Measurements from ENCODE around the gene PTPN21.

The PTPN21 gene

GRCh38 chr14:88502740-88503139, 52.1 kb downstream of the PTPN21 start:
- DNase-seq: no peak

GRCh38 chr14:88500611-88501010, 54.2 kb downstream of the PTPN21 start:
- DNase-seq: no peak

GRCh38 chr14:88499225-88499624, 55.6 kb downstream of the PTPN21 start:
- DNase-seq: no peak

- no peak for DNase-seq
Measured at GRCh38 chr14:88496414-88496813, 58.4 kb downstream of the PTPN21 start.

- DNase-seq: no peak
Measured at GRCh38 chr14:88493392-88494185, 61.2 kb downstream of the PTPN21 start.

GRCh38 chr14:88492272-88493089, 62.3 kb downstream of the PTPN21 start:
- peak in 1 of 2 experiments; percentile 28 for DNase-seq

- DNase-seq: no peak
Measured at GRCh38 chr14:88490168-88490567, 64.6 kb downstream of the PTPN21 start.

GRCh38 chr14:88488897-88489296, 65.9 kb downstream of the PTPN21 start:
- DNase-seq: no peak

- no peak for DNase-seq
Measured at GRCh38 chr14:88488081-88488480, 66.7 kb downstream of the PTPN21 start.

GRCh38 chr14:88482524-88482923, 72.3 kb downstream of the PTPN21 start:
- no peak for DNase-seq

GRCh38 chr14:88481794-88482193, 73.0 kb downstream of the PTPN21 start:
- no peak for DNase-seq

GRCh38 chr14:88481059-88481458, 73.7 kb downstream of the PTPN21 start:
- DNase-seq: no peak

GRCh38 chr14:88479574-88479987, 75.2 kb downstream of the PTPN21 start:
- DNase-seq: no peak

- no peak for DNase-seq
Measured at GRCh38 chr14:88478931-88479330, 75.9 kb downstream of the PTPN21 start.

- DNase-seq: no peak
Measured at GRCh38 chr14:88477513-88478250, 77.1 kb downstream of the PTPN21 start.

- DNase-seq: no peak
Measured at GRCh38 chr14:88476825-88477224, 78.0 kb downstream of the PTPN21 start.

- no peak for DNase-seq
Measured at GRCh38 chr14:88476214-88476774, 78.5 kb downstream of the PTPN21 start.

- no peak for DNase-seq
Measured at GRCh38 chr14:88473791-88474190, 81.0 kb downstream of the PTPN21 start.

- no peak for DNase-seq
Measured at GRCh38 chr14:88470542-88471440, 84.0 kb downstream of the PTPN21 start.

- no peak for DNase-seq
Measured at GRCh38 chr14:88468406-88468805, 86.4 kb downstream of the PTPN21 start.

GRCh38 chr14:88463318-88463717, 91.5 kb downstream of the PTPN21 start:
- DNase-seq: no peak

GRCh38 chr14:88454886-88455285, 99.9 kb downstream of the PTPN21 start:
- DNase-seq: no peak
